GM21367 (cell line): ENCODE results near the gene CDH5.

Experiments
- ATAC-seq: cut with Tn5 transposase; IDR thresholded peaks from one replicate; pipeline ENCODE4 v1.9.1; 2021; ENCODE audit not compliant: unreplicated experiment

CDH5 gene

GRCh38 chr16:66416136-66416535 lies 49.6 kb downstream of the CDH5 start:
- no peak for ATAC-seq

DNA sequence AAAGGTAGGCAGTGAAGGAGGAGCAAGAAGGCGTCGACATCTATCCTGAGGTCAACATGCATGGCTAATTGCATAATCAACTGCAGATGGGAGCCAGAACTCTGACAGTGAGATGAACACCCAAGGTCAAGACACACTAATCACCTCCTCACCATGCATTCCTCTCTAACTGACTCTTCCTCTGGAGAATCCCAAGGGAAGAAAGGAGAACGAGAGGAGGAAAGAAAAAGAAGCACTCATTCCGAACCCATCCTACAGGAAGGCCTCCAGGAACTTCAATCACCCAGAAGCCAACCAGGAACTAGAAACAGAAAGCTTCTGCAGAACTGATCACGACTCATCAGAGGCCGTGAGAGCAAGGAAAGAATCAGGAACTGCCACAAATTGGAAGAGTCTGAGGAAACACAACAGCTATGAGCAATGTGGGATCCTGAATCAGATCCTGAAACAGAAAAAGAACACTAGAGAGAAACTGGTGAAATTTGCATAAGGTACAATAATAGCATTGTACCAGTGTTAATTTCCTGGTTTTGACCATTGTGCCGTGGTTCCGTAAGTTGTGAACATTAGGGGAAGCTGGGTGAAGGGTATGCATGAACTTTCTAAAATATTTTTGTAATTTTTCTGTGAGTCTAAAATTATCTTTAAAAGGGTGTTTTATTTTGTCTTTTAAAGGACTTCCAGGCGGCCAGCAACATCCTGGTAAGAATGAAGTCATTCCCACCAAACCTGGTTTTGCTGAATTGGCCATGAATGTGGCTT lies 50.6 kb downstream of the CDH5 start:
- no peak for ATAC-seq

GRCh38 chr16:66418165-66418962 lies 51.9 kb downstream of the CDH5 start:
- ATAC-seq: no peak

GRCh38 chr16:66419527-66419926 lies 53.0 kb downstream of the CDH5 start:
- no peak for ATAC-seq

- ATAC-seq: no peak
These were observed 53.9 kb downstream of the CDH5 start for GRCh38 chr16:66420396-66420795.

- ATAC-seq: no peak
These were observed 55.4 kb downstream of the CDH5 start for GRCh38 chr16:66421891-66422290.

DNA sequence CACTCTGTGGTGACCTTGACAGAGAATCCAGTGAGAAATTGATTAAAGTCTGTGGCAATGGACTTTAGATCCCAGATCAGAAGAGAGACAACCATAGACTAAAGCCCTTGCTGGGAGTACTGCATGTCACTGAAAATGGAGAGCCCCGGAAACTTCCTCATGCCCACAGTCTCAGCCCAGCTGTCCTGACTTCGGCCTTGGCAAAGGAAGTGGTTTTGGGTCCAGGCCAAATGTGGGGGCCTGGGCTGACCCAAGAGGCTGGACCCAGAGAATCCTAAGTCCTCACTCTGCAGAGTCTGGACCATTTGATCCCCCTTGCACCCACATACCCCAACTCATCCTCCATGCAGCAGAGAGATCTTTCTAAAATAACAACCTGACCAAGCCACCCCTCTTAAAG lies 55.9 kb downstream of the CDH5 start:
- ATAC-seq: no peak

DNA sequence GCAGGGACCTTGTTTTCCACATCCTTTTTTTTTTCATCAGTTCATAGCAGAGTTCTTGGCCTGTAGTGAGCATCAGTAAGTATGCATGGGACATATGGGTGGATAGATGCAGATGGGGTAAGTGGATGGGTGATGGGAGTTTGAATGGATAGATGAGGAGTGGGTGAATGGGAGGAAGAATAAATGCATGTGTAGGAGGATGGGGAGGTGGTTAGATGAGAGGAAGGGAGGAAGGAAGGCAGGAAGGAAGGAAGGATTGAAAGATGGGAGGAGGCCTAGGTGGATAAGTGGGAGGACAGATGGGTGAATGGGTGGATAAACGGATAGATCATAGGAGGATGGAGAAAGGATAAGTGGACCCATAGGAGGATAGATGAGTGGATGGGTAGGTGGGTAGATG lies 56.7 kb downstream of the CDH5 start:
- no peak for ATAC-seq

DNA sequence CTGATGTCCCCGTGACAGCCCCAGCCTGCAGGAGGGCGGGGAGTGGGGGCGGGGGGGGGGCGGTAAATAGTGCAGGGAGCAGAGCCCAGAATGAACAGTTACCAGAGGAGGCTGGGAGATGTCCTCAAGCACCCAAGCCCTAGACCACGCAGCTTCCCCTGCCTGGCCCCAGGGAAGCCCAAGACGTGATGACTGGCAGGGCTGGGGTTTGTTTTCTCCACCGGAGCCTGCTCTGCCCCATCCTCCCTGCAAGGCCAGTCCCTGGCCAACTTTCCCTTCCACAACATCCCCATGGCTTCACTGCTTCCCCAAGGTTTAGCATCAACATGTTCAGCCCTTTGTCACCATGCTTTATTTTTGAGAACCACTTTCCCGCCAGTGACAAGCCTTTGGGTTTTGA lies 59.2 kb downstream of the CDH5 start:
- ATAC-seq: no peak

- ATAC-seq: no peak
These were observed 59.9 kb downstream of the CDH5 start for GRCh38 chr16:66426112-66427035.

GRCh38 chr16:66427036-66427860 lies 60.8 kb downstream of the CDH5 start, which contains the start of gene BEAN1:
Gene BEAN1, plus strand, starts transcription at chr16:66427295. Its CDS starts 10,382 bp downstream, at chr16:66437677.
- no peak for ATAC-seq

DNA sequence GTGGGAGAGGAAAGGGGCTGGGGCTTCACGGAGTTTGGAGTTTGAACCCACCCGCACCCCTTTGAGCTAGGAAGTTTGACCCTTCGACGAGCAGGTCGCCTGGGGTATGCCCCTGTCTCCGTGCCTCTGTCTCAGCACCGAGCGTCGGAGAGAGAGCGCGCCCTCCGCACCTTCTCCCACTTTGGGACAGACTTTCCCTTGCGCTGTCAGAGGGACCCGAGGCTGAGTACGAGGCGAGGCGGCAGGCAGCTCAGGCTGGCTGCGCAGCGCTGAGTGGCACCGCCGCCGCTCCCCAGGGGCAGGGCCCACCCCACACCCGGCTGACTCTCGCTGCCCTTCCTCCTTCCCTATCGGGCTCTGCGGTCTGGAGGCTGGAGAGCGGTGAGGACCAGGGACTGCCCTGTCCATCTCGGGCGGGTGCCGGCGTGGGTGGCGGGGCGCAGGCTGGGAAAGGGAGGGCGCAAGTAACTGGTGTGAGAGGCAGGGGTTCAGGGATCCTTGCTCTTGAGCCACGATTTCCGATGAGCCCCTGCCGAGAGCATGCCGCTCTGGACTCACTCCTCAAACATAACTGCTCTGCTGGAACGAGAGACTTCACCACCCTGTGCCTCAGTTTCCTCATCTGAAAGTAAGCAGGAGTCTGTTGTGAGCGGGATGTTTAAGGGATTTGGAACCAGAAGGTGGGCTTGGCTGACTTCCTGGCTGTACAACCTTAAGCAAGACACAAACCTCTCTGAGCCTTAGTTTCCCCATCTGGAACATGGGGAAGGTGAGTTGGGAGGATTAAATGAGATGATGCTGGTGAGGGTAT lies 61.6 kb downstream of the CDH5 start:
- no peak for ATAC-seq

DNA sequence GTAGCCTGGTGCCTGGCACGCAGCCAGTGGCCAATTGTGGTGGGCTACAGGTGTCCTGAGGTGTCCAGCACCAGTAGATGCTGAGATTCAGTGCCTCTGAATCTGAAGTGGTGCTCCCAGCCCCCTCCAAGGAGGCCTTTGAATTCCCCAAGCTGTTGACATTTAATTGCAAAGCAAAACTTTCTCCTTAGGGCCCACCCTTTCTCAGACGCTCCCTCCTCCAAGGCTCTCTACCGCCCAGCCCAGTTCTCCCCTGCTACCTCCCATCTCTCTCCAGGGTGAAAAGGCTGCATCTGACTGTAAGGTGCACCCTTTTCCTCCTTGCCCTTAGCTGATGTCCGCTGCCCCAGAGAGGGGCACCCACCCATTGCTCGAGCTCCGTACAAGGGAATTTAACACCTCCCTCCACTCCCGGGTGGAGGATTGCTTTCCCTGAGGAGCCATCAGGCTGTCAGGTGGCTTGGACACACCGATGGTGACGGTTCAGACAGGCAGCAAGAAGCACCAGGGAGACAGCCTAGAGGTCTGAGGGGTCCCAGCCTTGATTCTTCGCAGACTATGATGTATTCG lies 62.3 kb downstream of the CDH5 start:
- no peak for ATAC-seq

- ATAC-seq: no peak
These were observed 62.9 kb downstream of the CDH5 start for GRCh38 chr16:66429290-66429962.

DNA sequence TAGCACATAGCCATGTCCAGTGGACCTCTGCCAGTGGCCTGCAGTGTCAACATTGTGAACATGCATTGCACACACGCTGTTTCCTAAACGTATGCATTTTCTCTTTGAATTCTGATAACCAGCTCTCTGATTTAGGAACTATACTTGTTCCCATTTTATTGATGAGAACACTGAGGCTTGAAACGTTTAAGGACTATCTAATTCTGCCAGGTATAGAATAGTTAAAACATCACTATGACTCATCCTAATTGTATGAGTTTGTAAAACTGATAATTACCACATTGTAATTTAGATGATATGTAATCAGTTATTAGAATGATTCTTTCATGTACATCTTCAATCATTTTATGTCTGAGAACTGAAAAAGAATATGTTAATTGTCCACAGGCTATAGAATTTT lies 63.7 kb downstream of the CDH5 start:
- no peak for ATAC-seq

- ATAC-seq: no peak
These were observed 65.3 kb downstream of the CDH5 start for GRCh38 chr16:66431760-66432159.

GRCh38 chr16:66432429-66432828 lies 65.9 kb downstream of the CDH5 start:
- no peak for ATAC-seq

- ATAC-seq: no peak
These were observed 68.3 kb downstream of the CDH5 start for GRCh38 chr16:66434619-66435430.
